ENCODE results near the gene CA5A.

The CA5A gene

GRCh38 chr16:87968541-87968940 is 32.2 kb upstream of the CA5A start:
- CTCF ChIA-PET: interaction anchor here (0.5 kb wide), 1 partner anchor 64 kb away, joined by 3 read pairs; no protein-coding TSS in a partner anchor

GRCh38 chr16:87966685-87967185 is 30.4 kb upstream of the CA5A start:
- H3K27ac ChIP-seq: peak overlapping the region; percentile 59
- TF ChIP-seq, protein P1, sequence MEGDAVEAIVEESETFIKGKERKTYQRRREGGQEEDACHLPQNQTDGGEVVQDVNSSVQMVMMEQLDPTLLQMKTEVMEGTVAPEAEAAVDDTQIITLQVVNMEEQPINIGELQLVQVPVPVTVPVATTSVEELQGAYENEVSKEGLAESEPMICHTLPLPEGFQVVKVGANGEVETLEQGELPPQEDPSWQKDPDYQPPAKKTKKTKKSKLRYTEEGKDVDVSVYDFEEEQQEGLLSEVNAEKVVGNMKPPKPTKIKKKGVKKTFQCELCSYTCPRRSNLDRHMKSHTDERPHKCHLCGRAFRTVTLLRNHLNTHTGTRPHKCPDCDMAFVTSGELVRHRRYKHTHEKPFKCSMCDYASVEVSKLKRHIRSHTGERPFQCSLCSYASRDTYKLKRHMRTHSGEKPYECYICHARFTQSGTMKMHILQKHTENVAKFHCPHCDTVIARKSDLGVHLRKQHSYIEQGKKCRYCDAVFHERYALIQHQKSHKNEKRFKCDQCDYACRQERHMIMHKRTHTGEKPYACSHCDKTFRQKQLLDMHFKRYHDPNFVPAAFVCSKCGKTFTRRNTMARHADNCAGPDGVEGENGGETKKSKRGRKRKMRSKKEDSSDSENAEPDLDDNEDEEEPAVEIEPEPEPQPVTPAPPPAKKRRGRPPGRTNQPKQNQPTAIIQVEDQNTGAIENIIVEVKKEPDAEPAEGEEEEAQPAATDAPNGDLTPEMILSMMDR (conservative IDR thresholded peaks at IDR 0.05; ENCODE audit: low read depth): no peak
- DNase-seq (ENCODE audit: low spot score): no peak
- ChIA-PET CTCF (no interaction called here), POLR2A (ENCODE audit: low non-redundant PET) (no interaction called here)

More at GRCh38 chr16:87968541-87968940, 32.2 kb upstream of the CA5A start:
- H3K27ac ChIP-seq: no peak overlapping the region
- no peak for DNase-seq (ENCODE audit: low spot score)
- TF ChIP-seq, protein P1 (conservative IDR thresholded peaks at IDR 0.05; ENCODE audit: low read depth): no peak
- POLR2A ChIA-PET (ENCODE audit: low non-redundant PET): no interaction called here

DNA sequence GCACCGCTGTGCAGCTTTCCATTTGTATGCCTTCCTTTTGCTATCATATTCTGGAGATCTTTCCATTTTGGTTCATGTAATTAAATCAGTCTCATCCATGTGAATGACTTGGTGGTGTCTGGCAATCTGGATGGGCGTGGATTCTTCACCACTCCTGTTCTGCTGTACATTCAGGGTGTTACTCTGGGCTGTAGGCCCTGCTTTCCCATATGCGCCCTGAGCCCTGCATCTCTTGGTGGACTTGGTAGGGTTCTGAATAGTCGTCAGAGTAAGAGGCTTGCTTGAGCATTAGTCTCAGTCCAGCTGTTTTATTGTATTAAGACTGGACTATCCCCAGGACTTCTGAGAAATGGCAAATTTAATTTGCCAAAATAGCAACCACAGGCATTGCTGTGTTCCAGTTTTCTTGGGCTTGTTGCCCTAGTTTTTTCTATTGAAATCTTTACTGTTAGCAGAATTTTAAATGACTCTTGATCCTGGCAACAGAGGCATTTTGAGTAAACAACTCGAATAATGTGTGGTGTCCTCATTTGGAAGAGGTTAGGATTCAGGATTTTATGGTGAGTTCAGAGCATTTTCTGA is 29.8 kb upstream of the CA5A start:
- peak overlapping the region; percentile 59 for H3K27ac ChIP-seq
- no peak for DNase-seq (ENCODE audit: low spot score)
- ChIA-PET CTCF (interaction anchor here (0.7 kb wide), 1 partner anchor 42 kb away, joined by 4 read pairs; no protein-coding TSS in a partner anchor), POLR2A (ENCODE audit: low non-redundant PET) (no interaction called here)
- TF ChIP-seq, protein P1 (conservative IDR thresholded peaks at IDR 0.05; ENCODE audit: low read depth): no peak

GRCh38 chr16:87965417-87965816 is 29.1 kb upstream of the CA5A start:
- no peak for DNase-seq (ENCODE audit: low spot score)
- H3K27ac ChIP-seq: 0 out of 2 replicates have a peak overlapping the region, but pooled peaks have one; percentile 5
- TF ChIP-seq, protein P1 (conservative IDR thresholded peaks at IDR 0.05; ENCODE audit: low read depth): no peak
- CTCF ChIA-PET: interaction anchor here (0.7 kb wide), 1 partner anchor 41 kb away, joined by 4 read pairs; no protein-coding TSS in a partner anchor
- POLR2A ChIA-PET (ENCODE audit: low non-redundant PET): no interaction called here

GRCh38 chr16:87964049-87964659 is 27.8 kb upstream of the CA5A start:
- no peak for DNase-seq (ENCODE audit: low spot score)
- H3K27ac ChIP-seq: no peak overlapping the region
- POLR2A ChIA-PET (ENCODE audit: low non-redundant PET): no interaction called here
- CTCF ChIA-PET: interaction anchor here (0.9 kb wide), 1 partner anchor 472 kb away, joined by 3 read pairs; no protein-coding TSS in a partner anchor
- TF ChIP-seq, protein P1 (conservative IDR thresholded peaks at IDR 0.05; ENCODE audit: low read depth): no peak

- TF ChIP-seq, protein P1 (conservative IDR thresholded peaks at IDR 0.05; ENCODE audit: low read depth): no peak
- POLR2A ChIA-PET (ENCODE audit: low non-redundant PET): no interaction called here
- peak; percentile 75 for DNase-seq (ENCODE audit: low spot score)
- H3K27ac ChIP-seq: peak overlapping the region; percentile 49
- CTCF ChIA-PET: interaction anchor here (0.9 to 1.0 kb wide), 2 partner anchors 10 to 473 kb away, joined by 3 to 4 read pairs; no protein-coding TSS in a partner anchor
Observed at GRCh38 chr16:87963400-87963799, 27.1 kb upstream of the CA5A start.

Data from RWPE1 (cell line).